ENCODE data around the gene PPM1L.

- TF ChIP-seq CTCF (optimal IDR thresholded peaks at IDR 0.05 in 1 of 3, IDR thresholded peaks at IDR 0.05 in 1 of 3, conservative IDR thresholded peaks at IDR 0.05 in 1 of 3; ENCODE audit: extremely low read depth in 1 of 3, insufficient read depth in 2 of 3, low read length in 3 of 3): no peak
- no peak for TF ChIP-seq EZH2 (IDR thresholded peaks at IDR 0.05; ENCODE audit: low read length)
Measured at GRCh38 chr3:160851629-160852210, 95.7 kb downstream of the PPM1L start.

All from keratinocyte (primary cell).